ENCODE results near the gene DUSP2.

GRCh38 chr2:96146881-96147592 is 1.8 kb upstream of the DUSP2 start:
- TF ChIP-seq CTCF (IDR thresholded peaks at IDR 0.05), result no peak
- no peak for TF ChIP-seq REST (IDR thresholded peaks at IDR 0.05; ENCODE audit: insufficient read depth in 1 of 2, low read depth in 2 of 2, low read length in 1 of 2)
- TF ChIP-seq POLR2AphosphoS5 (IDR thresholded peaks at IDR 0.05; ENCODE audit: low read depth, low read length), result no peak
- no peak; the same call in 1 of the 2 replicates for TF ChIP-seq TCF7L2 (IDR thresholded peaks at IDR 0.05; ENCODE audit: low read depth, low read length)

Data from Panc1 (cell line).